Neutrophil (primary cell): ENCODE results near the gene PTN.

Experiments used
- H3K27ac ChIP-seq: fragments of 200-600 bp; sonication (generic); 2 replicates; pipeline ENCODE4 v1.5.1; 2016; ENCODE audit warnings: mild to moderate bottlenecking, moderate library complexity
- H3K27me3 ChIP-seq: fragments of 200-600 bp; sonication (generic); 2 replicates; pipeline ENCODE4 v1.6.0; 2016; ENCODE audit warnings: mild to moderate bottlenecking
- H3K36me3 ChIP-seq: fragments of 200-600 bp; sonication (generic); 2 replicates; pipeline ENCODE4 v1.5.1; 2017
- H3K4me1 ChIP-seq, 2 experiments: fragments of 200-600 bp in 1 of 2; sonication (generic) in 1 of 2; 1 replicate in 1 of 2; 2 replicates in 1 of 2; pipeline versions ENCODE4 v1.5.1 to v1.6.1; 2013 to 2016; ENCODE audit warnings: low read depth in 1 of 2, low read length in 1 of 2, mild to moderate bottlenecking in 1 of 2, moderate library complexity in 1 of 2; ENCODE audit not compliant: control insufficient read depth in 1 of 2, insufficient read depth in 1 of 2
- H3K4me3 ChIP-seq, 2 experiments: fragments of 200-600 bp in 1 of 2; sonication (generic) in 1 of 2; 1 replicate in 1 of 2; 2 replicates in 1 of 2; pipeline ENCODE4 v1.5.1; 2013 to 2016; ENCODE audit warnings: low read depth in 1 of 2, low read length in 1 of 2, mild to moderate bottlenecking in 1 of 2, moderate library complexity in 1 of 2
- H3K9me3 ChIP-seq: fragments of 200-600 bp; sonication (generic); 2 replicates; pipeline ENCODE4 v1.5.1; 2016
- CTCF ChIP-seq: fragments of 200-600 bp; sonication (generic); IDR thresholded peaks from 2 replicates; pipeline ENCODE4 v1.5.1; 2016; ENCODE audit warnings: antibody characterized with exemption

PTN gene

GRCh38 chr7:137343281-137343841, at the start of gene PTN:
PTN (minus strand) TSS chr7:137343733; CDS start chr7:137254973, 88,760 bp downstream.
- no peak within 1 kb of the TSS for H3K4me3 ChIP-seq

DNA sequence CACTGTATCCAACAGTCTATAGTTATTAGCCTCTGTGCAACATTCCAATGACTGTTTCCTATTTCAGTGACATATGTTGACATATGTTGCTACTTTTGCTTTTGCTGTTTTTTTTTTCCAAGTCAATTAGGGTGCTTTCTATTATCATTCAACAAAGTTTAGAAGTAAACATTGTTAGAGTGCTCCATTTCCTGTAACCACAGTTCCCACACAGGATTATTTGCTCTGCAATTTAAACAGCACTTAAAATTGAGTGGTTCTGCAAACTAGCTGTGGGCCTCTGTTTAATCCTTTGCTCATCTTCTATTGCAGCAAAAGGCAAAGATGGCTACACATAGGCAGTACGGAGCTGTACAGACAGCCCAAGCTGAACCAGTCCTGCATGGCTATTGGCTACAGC, 46.5 kb upstream of the PTN start:
- H3K27ac ChIP-seq: no peak overlapping the region
- no peak overlapping the region for H3K4me3 ChIP-seq
- no peaks in the 10 kb centered on the region for H3K9me3 ChIP-seq
- no peaks in the 10 kb centered on the region for H3K27me3 ChIP-seq
- H3K4me1 ChIP-seq: no peaks in the 10 kb centered on the region
- TF ChIP-seq CTCF: no peak
- no peaks in the 10 kb centered on the region for H3K36me3 ChIP-seq

More at GRCh38 chr7:137343281-137343841, at the start of gene PTN:
- no peaks in the 10 kb centered on the region for H3K36me3 ChIP-seq
- H3K27ac ChIP-seq: no peak within 1 kb of the TSS
- no peaks in the 10 kb centered on the region for H3K9me3 ChIP-seq
- H3K27me3 ChIP-seq: peaks cover 17% of the 10 kb centered on the region
- no peak for TF ChIP-seq CTCF
- H3K4me1 ChIP-seq: no peaks in the 10 kb centered on the region

- H3K4me3 ChIP-seq: no peak overlapping the region
- H3K4me1 ChIP-seq: no peaks in the 10 kb centered on the region
- no peak overlapping the region for H3K27ac ChIP-seq
- H3K27me3 ChIP-seq: no peaks in the 10 kb centered on the region
- TF ChIP-seq CTCF: no peak
- no peaks in the 10 kb centered on the region for H3K9me3 ChIP-seq
- no peaks in the 10 kb centered on the region for H3K36me3 ChIP-seq
Observed at GRCh38 chr7:137388916-137389315, 45.4 kb upstream of the PTN start.

GRCh38 chr7:137386966-137387365, 43.4 kb upstream of the PTN start:
- Histone ChIP-seq H3K9me3 (no peaks in the 10 kb centered on the region), H3K4me3 (no peak overlapping the region), H3K36me3 (no peaks in the 10 kb centered on the region), H3K27me3 (no peaks in the 10 kb centered on the region), H3K27ac (no peak overlapping the region), H3K4me1 (no peaks in the 10 kb centered on the region)
- no peak for TF ChIP-seq CTCF

GRCh38 chr7:137381045-137381444, 37.5 kb upstream of the PTN start:
- Histone ChIP-seq H3K4me3 (no peak overlapping the region), H3K36me3 (no peaks in the 10 kb centered on the region), H3K27me3 (no peaks in the 10 kb centered on the region), H3K9me3 (no peaks in the 10 kb centered on the region), H3K4me1 (no peaks in the 10 kb centered on the region), H3K27ac (no peak overlapping the region)
- no peak for TF ChIP-seq CTCF

- H3K27me3 ChIP-seq: no peaks in the 10 kb centered on the region
- no peak overlapping the region for H3K4me3 ChIP-seq
- no peaks in the 10 kb centered on the region for H3K4me1 ChIP-seq
- no peaks in the 10 kb centered on the region for H3K36me3 ChIP-seq
- no peak overlapping the region for H3K27ac ChIP-seq
- H3K9me3 ChIP-seq: no peaks in the 10 kb centered on the region
- no peak for TF ChIP-seq CTCF
Observed at GRCh38 chr7:137373507-137373906, 30.0 kb upstream of the PTN start.
